GM19324 (cell line): Measurements from ENCODE around the gene NCF4.
A peak's percentile ranks its signal among the peaks of the same experiment; 100 is the strongest.

Source experiments
- ATAC-seq: cut with Tn5 transposase; IDR thresholded peaks from one replicate; pipeline ENCODE4 v1.9.1; 2021; ENCODE audit warnings: mild to moderate bottlenecking, moderate library complexity; ENCODE audit not compliant: unreplicated experiment, low FRiP score

Gene NCF4

DNA sequence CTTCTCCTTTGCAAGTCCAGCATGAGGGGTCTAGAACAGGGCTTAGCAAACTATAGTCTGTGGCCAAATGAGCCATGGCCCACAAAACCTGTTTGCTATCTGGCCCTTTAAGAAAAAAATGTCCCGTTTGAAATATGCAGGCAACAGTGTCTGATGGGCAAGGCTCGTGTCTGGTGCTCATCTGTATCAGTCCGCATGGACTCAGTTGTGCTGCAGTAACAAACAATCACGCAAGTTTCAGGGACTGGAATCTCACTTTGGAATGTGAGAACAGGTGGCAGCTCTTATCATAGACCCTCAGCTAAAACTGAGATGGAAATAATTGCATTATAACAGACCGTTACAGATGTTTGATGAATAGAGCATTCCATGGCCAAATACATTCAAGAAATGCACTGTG lies 24.9 kb upstream of the NCF4 start:
- no peak for ATAC-seq

DNA sequence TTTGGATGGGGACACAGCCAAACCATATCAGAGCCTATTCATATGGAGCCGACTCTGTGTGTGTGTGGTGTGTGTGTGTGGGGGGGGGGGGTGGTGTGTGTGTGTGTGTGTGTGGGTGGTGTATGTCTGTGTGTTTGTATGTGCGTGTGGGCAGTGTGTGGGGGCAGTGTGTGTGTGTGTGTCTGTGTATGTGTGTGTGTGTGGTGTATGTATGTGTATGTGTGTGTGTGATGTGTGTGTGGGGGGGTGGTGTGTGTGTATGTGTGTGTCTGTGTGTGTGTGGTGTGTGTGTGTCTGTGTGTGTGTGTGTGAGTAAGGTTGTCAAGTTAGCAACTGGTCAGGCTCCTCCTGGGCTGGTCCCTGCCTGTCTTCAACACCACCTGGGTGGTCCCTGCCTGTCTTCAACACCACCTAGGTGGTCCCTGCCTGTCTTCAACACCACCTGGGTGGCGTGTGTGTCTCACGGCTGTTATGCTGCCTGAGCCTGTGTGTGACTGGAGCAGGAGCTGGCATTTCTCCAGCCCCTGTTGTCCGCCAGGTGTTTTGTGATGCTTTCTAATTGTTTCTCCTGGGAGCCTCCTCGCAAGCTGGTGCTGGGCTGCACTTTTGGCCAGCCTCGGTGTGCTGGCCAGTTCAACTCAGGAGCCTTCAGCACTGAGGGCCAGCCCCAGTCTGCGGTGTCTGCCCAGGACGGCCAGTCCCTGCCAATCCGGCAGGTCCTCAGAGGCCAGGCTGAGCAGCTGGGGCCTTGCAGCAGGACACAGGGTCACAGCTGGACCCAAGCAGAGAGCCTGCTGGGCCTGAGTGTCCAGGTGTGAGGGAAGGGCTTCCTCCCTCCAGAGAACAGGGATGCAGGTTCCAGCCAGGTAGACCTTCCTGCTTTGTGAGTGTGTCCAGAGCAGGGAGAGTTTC lies 22.4 kb upstream of the NCF4 start:
- ATAC-seq = no peak

DNA sequence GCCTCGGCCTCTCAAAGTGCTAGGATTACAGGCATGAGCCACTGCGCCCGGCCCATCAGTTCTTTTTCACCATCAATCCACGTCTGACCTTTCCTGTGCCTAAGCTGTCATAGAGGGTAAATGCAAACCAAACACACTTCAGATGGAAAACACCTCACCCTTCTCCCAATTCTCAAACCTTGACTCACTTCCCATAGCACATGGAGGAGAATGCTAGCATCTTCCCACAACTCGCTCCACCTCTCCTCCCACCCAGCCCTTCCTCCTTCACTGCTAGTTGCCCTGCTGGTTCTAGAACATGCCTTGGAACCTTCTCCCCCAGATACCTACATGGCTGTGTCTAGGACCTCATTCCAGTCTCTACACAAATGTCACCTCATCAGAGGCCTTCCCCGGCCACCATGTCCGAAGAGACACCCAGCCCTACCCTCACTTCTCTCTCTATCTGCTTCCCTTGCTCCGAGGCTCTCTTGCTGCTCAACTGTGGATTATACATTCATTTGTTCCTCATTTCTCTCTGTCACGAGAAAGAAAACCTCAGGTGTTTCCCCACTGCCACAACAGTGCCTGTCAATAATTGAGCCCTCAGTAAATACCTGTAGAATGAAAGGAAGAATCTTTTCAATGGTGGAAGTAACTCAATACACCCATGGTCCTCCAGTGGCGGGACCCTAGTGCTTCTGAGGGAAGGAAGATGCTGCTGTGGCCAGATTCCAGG lies 21.3 kb upstream of the NCF4 start:
- no peak for ATAC-seq

DNA sequence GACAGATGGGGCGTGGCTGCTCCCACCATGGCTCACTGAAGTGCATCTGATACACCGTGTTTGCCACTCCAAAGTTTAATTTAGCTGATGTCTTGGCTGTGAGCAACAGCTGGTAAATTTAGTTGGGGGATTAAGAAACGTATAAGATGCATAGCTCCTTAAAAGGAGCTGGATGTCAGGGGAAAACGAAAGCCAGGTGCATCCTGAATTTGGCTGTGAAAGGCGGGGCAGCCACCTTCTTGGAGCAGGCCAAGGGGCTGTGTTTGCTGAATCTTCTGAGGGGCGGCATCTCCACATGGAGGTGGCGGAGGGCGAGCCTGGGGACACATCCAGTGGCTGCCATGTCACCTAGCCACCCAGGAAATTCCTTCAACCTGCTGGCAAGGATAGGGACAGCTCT lies 20.7 kb upstream of the NCF4 start:
- no peak for ATAC-seq

DNA sequence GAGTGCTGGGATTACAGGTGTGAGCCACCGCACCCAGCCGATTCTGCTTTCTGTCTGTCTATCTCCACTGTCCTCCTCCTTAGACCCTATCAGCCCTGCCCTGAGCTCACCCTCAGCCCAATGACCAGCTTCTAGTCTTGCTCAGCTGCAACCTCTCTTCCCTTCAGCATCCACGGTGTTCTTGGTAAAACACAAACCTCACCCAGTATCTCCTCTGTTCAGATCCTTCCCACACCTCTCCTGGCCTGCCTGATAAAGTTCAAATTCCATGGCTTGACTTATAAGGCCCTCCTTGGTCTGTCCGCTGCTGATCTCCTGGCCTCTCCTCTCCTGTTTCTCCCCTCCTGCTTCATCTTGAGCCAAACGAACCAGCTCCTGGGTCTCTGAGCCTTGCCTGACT lies 14.5 kb upstream of the NCF4 start:
- no peak for ATAC-seq

DNA sequence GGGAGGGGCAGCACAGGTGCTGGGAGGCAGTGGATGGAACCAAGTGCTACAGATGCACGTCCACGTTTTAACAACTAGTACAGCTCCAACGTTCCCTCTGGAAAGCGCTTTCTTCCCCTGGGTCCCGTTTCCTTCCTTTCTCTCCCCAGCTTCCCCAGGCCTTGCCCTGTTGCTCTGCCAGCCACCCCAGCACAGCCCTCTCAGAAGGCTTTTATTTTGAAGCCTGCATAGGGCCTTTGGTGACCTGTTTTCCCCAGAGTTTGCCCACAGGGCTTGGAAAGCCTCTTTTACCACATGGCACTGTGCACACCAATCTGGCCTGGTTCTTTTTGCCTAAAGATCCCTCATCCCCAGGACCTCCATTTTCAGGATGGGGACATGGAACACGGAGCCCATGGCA lies 13.9 kb upstream of the NCF4 start:
- no peak for ATAC-seq

DNA sequence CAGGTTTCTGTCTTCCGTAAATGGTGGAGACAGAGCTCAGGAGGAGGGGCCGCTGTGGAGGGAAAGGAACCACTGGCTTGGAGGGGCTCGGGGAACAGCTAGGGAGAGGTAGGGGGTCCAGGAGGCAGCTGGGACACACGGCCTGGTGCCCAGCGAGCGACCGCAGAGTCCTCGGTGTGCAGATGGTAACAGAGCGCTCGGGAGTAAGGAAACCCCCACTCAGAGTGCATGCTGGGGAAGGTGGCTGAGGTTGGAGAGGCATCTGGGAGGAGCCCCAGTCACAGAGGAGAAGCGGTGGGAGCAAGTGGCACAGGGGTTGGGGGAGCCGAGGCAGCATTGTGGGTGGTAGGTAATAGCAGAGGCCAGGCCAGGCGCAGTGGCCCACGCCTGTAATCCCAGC lies 10.8 kb upstream of the NCF4 start:
- ATAC-seq = no peak

DNA sequence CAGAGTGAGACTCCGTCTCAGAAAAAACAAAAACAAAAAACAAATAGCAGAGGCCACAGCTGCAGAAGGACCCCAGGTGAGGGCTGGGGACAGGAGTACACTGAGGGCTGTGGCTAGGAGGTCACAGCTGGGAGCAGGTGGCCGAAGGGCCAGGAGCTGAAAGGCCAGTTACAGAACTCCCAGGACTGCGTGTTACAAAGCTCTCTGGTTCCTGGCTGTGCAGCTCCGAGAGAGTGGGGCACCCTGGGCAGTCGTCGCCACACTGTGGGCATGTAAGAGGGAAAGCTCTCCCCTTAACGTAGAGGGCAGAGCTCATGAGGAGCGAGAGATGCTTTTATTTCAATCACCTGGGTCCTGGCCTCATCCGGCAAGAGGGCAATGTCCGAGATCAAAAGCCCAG lies 10.1 kb upstream of the NCF4 start:
- no peak for ATAC-seq

DNA sequence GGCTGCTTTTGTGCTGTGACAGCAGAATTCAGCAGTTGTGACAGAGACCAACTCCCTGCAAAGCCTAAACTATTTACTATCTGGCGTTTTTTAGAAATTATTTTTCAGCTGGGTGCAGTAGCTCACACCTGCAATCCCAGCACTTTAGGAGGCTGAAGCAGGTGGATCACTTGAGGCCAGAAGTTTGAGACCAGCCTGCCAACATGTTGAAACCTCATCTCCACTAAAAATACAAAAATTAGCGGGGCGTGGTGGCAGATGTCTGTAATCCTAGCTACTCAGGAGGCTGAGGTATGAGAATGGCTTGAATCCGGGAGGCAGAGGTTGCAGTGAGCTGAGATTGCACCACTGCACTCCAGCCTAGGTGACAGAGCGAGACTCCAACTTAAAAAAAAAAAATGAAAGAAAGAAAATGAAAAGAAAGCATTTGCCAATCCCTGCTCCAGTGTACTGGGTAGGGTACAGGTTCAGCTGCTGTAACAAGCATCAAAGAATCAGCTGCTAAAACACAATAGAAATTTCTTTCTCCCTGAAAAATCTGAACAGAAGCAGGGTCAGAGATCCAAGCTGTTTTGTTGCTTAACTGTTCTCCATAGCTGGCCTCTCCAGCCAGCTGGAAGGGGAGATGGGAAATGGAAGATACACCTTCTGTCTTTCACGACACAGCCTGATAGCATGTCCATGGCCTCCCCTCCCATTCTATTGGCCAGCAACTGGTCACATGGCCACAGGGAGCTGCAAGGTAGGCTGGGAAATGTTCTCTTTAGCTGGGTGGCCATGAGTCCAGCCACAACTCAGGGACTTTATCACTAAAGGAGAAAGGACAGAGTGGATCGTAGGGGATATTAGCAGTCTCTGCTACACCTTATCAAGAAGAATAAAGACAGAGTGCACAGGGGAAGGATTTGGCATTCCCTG lies 8.5 kb upstream of the NCF4 start:
- no peak for ATAC-seq

DNA sequence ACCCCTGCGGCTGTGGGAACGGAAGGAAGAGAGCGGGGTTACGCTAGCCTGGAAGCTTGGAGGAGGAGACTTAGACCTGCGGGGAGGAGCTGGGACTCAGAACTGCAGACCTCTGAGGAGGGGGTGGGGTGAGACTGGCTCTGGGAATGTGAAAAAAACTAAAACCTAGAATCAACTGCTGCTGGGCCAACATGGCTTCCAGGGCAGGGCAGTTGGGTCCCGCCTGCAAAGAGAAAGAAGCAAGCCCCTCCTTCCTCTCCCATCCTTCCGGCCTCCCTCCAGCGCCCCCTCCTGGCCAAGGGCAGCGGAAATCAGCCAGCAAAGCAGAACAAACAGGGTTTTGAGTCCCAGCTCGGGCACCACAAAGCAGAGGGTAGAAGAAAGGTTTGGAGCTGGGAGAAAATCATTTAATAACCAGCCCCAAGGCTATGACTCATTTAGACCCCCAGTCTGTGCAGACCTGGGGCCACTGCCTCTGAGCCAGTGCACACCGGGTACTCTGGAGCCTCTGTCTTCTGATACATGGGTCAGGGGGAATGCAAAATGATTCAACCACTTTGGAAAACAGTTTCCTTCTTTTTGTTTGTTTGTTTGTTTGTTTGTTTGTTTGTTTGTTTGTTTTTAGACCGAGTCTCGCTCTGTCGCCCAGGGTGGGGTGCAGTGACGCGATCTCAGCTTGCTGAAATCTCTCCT lies 7.3 kb upstream of the NCF4 start:
- no peak for ATAC-seq

DNA sequence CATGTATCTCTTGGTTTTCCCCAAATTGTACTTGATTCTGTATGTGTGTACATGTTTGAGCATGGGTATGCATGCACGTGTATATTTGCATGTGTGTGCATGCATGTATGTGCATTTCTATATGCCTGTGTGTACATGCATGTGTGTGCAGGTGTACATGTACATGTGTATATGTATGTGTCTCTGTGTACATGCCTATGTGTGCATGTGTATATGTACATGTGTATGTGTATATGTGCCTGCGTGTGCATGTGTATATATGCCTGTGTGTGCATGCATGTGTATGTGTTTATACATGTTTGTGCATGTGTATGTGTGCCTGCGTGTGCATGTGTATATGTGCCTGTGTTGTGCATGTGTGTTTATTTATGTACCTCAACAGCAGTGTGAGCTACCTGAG lies 5.3 kb upstream of the NCF4 start:
- ATAC-seq = no peak

DNA sequence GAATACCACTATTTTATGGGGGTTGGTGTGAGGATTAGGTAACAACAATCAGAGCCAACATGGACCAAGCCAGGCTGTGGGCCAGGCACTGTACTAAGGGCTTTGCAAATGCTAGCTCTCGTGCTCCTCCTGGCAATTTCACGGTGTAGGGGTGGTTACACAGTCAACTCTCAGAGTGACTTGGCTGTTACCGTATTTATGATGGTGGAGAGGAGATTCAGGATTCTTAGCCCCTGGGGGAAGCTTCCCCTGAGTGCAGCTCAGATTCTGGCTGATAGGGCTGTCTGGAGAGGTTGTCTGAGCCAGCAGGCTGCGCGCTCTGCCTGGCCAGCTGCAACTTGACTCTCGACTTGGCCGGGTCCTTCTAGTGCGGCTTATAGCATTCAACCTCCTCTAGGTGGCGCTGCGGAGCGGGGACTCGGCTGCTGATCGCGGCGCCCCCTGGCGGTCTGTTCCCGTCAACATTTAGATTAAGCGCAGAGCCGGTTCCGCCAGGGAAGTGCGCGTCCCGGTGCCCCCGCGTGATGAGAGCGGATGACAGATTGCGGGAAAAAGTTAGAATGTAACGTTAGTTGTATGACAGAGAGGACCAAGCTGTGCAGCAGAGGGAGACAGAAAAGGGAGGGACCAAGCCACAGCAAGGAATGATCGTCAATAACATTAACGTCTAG lies 4.5 kb upstream of the NCF4 start:
- peak; percentile 43 for ATAC-seq

DNA sequence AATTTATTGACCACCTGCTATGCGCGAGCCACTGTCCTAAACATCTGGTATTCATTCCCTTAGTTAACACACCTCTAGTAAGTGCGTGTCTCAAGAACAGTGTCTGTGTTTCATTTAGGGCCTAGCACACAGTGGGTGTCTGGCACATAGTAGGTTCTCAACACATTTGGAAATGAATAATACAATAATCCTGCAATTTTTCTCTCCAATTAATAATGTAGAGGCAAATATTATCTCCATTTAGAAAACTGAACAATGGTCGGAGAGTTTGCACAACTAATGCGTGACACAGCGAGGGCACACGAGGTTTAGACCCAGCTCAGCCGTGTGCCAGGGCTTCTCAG lies 4.0 kb upstream of the NCF4 start:
- ATAC-seq = no peak

DNA sequence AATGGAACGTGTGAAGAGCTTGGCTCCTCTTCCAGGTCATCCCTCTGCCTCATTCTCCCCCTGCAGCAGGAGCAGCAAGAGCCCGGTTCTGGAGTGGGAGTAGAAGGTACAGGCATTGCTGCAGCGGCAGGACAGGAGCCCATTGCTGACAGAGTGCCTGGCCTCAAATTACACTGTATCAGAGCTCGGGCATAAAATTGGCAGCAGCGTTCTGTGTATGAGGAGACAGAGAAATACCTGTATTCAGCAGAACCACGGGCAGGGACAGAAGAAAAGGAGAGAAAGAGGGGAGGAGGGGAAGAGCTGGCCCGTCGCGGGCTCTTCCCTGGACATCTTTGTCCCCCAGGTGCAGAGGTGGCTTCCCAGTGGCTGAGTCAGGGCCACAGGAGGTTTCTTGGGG lies 2.6 kb upstream of the NCF4 start:
- no peak for ATAC-seq

DNA sequence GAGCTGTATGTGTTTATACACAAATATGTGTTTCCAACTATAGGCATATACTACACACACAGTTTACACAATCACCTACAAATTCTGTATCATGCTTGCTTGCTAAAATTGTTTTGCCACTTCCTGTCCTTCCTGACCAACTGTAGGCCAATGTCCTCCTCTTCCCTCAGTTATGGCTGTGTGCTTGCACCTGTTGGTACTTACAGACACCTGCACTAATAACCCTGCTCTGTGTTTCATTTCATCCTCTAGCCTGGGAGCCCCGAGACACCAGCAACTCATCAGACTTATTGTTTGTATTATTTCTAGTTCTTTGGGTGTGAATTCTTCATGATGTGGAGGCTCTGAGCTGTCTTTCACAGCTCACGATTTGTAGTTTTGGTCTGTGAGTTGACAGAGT lies 1.8 kb upstream of the NCF4 start:
- no peak for ATAC-seq

DNA sequence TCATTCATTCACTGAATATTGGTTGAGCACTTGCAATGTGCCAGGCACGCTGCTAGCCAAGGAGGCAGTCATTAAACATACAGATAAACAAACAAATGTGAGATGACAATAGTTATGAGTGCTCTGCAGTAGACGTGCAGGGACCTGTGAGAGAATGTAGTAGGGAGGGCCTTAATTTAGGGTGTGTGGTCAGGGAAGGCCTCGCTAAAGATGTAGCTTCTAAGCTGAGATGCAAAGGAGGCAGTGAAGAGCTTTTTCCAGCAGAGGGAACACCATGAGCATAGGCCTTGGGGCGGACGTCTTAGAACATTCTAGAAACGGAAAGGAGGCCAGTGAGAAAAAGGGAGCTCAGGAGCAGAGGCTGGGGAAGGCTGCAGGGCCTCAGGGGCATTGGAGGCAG lies 789 bp upstream of the NCF4 start:
- ATAC-seq = no peak

DNA sequence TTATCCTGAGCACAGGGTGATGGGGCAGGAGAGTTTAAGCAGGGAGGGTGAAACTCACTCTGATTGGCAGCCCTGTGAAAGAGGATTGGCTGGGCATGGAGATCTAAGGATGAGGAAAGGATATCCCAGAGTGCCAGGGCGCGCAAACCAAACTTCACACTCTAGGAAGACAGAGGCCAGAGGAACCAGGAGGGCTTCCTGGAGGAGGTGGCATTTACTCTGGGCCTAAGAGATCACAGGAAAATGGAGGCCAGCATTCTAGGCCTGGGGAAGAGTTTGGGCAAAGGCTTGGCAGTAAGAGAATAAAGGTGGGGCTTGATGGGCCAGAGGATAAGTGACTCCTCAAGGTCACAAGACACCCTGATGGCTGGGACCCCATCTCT lies 377 bp upstream of the NCF4 start:
- no peak for ATAC-seq

DNA sequence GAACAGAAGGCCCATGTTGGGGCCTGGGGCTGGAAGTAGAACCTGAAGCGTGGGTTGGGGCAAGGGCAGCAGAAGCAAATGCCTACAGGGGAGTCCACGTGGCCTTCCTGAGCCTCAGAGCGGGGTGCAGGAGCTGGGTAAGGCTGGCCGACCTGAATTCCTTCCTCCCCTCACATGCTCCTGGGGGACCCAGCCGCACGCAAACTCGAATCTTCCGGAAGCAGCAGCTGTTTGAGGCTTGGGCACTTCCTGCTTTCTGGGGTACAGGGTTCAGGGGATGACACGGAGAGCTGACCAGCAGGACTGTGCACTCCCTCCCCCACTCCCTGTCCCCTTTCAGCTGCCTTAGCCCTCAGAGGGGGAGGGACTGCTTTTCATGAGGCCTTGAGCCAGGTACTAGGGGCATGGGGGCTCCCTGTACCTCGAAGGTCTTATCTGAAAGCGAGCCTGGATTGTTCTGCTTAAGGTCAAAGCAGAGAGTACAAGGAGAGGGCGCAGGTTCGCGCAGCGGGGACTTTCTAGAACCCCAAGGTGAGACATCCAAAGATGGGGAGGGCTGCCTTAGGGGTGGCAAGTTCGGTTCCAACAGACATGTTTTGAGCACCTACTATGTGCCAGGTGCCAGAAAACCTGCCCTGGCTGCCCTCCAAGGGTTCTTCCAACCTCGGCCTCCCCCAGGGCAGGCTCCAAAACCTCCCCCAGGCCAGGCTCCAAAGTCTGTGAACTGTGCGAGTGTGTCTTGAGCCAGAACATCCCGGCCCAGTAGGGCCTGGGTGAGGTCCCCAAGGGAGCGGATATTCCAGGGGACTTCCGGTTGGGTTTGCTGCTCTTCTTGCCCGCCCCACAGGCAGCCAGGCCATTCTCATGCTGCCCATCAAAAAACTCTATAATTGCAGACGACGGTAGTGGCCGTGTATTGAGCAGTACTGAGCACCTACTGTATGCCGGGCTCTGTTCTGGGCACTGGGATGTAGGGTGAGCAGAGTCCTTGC lies 1.7 kb downstream of the NCF4 start:
- ATAC-seq = no peak

DNA sequence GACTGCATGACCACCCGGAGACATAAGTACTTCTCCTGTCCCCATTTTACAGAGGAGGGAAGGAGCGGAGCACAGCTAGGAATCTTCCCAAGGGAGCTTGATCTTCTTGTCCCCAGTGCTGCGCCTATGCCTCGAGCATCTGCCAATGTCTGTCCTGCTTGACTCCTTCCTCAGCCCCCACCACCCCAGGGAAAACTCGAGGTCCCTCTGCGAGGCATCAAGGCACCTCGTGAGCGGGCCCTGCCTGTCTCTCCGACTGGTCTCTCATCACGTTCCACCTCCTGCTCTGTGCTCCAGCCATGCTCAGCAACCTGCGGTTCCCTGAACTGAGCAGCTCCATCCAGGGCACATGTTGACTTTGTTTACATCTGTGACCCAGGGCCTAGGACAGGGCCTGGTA lies 2.5 kb downstream of the NCF4 start:
- no peak for ATAC-seq
